GM21381 (cell line): ENCODE results near the gene FBLN2.

Source experiments
- ATAC-seq: cut with Tn5 transposase; IDR thresholded peaks from one replicate; pipeline ENCODE4 v1.9.1; 2021; ENCODE audit warnings: mild to moderate bottlenecking, moderate library complexity; ENCODE audit not compliant: unreplicated experiment

Gene FBLN2

GRCh38 chr3:13676356-13677017 lies 127.6 kb downstream of the FBLN2 start:
- no peak for ATAC-seq

DNA sequence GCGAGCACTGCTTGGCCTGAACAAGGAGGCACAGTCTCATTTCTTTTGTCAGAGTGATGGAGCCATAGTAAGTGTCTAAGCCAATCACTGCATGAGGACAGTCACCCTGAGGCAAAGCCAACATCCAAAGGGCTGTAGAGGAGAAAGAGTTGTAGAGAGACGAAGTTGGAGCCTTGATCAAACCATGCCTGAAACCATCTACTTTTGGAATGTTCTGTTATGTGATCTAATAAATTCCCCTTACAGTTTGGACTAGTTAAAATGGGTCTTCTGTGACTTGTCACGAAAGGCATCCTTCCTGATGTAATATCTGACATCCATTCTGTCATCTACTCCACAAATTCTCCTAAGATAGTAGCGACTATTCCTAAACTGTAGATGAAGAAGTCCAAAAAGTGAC lies 128.3 kb downstream of the FBLN2 start:
- no peak for ATAC-seq

GRCh38 chr3:13681931-13682330 lies 133.0 kb downstream of the FBLN2 start:
- ATAC-seq = no peak

DNA sequence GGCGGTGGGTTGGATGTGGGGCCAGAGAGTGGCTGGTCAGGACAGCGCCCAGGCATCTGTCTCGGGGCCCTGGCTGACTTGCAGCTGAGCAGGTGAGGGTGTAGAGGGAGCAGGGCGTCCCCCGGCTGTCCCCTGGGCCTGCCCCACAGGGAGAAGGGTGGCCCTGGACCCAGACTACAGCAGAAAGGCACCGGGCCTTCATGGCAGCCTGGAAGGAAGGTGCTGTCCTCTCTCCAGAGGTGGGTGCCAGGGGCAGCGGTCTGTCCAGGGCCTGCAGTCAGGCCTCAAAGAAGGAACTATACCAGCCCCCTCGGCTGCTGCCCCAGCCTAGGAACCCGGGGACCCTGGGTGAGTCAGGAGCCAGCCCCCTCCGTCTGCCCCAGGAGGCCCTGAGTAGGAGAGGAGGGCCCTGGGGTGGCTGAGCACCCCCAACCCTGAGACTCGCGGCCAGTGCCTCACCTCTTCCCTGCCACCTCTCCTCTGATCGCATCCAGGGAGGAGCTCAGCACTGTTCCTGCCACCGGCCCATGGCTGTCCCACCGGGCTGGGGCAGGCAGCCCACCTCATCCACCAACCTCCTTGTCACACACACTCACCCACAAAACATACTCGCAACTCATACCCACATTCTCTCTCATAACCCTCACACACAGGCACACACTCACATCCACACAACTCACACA lies 133.5 kb downstream of the FBLN2 start:
- no peak for ATAC-seq

GRCh38 chr3:13683288-13683687 lies 134.4 kb downstream of the FBLN2 start:
- no peak for ATAC-seq

GRCh38 chr3:13683772-13684171 lies 134.8 kb downstream of the FBLN2 start:
- no peak for ATAC-seq

DNA sequence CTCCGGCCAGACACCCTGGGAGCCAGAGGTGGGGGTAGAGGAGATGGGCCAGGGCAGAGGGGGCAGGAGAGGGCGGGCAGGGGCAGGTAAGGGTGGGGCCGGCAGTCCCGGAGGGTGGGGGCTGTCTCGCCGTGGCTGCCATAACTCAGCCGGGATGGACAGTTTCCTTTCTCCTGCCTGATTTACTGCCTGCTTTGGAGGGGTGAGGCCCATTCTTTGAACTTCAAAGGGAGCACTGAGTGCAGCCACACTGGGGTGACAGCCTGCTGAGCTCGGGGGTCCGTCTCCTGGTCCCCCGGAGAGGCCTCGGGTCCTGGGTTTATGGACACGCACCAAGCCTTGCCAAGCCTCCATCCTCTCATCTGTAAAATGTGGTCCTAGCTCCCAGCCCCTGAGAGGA lies 135.4 kb downstream of the FBLN2 start:
- no peak for ATAC-seq

DNA sequence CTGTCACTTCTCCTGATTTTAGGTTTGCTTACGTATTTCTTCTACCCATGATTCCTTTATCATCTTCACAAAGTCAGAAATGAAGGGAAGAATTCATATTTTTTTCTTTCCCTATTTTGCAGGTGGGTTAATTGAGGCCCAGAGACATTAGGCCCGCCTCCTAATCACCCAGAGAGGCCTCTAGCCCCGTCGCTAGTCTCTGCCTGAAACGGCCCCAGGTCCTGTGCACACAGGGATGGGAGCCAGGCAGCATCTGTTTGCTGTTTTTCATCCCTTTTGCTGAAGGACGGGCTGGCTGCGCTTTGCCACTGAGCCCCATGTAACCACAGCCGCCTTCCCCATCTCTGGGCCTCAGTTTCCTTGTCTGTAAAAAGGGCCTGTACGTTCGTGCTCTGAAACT lies 135.9 kb downstream of the FBLN2 start:
- no peak for ATAC-seq

DNA sequence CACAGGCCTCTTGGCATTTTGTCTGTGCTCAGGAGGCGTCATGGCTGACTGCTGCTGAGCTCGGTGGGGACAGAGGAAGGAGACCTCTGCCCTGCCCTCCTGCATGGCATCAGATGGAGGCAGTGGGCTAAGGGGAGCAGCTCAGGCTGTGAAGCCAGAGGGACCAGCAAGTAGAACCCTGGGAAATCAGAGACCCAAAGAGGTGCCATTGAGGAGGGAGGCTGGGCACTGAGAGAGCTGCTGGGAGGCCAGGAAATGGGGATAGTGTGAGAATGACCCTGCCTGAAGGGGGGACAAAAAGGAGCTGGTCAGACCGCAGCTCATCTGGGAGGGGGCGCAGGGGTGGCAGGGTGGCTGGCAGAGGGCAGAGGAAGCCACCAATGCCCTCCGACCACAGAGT lies 136.8 kb downstream of the FBLN2 start:
- ATAC-seq = no peak

GRCh38 chr3:13686367-13687160 lies 137.6 kb downstream of the FBLN2 start:
- ATAC-seq = no peak

GRCh38 chr3:13687517-13687943 lies 138.6 kb downstream of the FBLN2 start:
- no peak for ATAC-seq
